T-helper 1 cell treated with Interleukin-12 subunit alpha and Interleukin-12 subunit beta and Interleukin-4 antibody, amounts not matched to agents 30 μg/mL and 1 μg/mL, for 36 hours (primary cell): ENCODE data around the gene LARP6.
"Not testable (repeated sequence)": the region's sequence is repeated elsewhere in the genome, so short reads cannot be mapped to it uniquely, and the experiment has no call there.

ENCODE experiments used
- H3K27ac Mint-ChIP-seq: one replicate; pipeline ENCODE4 v1.8.0; 2021; ENCODE audit warnings: mild to moderate bottlenecking, mixed read lengths
- H3K27me3 Mint-ChIP-seq: one replicate; pipeline ENCODE4 v1.8.0; 2021; ENCODE audit warnings: low read depth, mixed read lengths
- H3K36me3 Mint-ChIP-seq: one replicate; pipeline ENCODE4 v1.8.0; 2021; ENCODE audit warnings: low read depth, mixed read lengths
- H3K4me1 Mint-ChIP-seq: one replicate; pipeline ENCODE4 v1.8.0; 2021; ENCODE audit warnings: low read depth, mixed read lengths
- H3K4me3 Mint-ChIP-seq: one replicate; pipeline ENCODE4 v1.8.0; 2021; ENCODE audit warnings: mild to moderate bottlenecking, moderate library complexity, mixed read lengths
- H3K9me3 Mint-ChIP-seq: one replicate; pipeline ENCODE4 v1.8.0; 2021; ENCODE audit warnings: mixed read lengths

LARP6 gene

GRCh38 chr15:70869346-70869745 lies 15.4 kb upstream of the LARP6 start:
- Mint-ChIP-seq H3K4me1 (no peaks in the 10 kb centered on the region), H3K4me3 (no peak overlapping the region), H3K27me3 (peaks cover 8% of the 10 kb centered on the region), H3K36me3 (no peaks in the 10 kb centered on the region), H3K9me3 (no peaks in the 10 kb centered on the region), H3K27ac (no peak overlapping the region)

- Mint-ChIP-seq H3K36me3 (no peaks in the 10 kb centered on the region), H3K4me1 (no peaks in the 10 kb centered on the region), H3K27me3 (peaks cover 3% of the 10 kb centered on the region), H3K27ac (no peak overlapping the region), H3K4me3 (no peak overlapping the region), H3K9me3 (no peaks in the 10 kb centered on the region)
Measured at GRCh38 chr15:70867911-70868467, 14.0 kb upstream of the LARP6 start.

- Mint-ChIP-seq H3K4me1 (no peaks in the 10 kb centered on the region), H3K27ac (no peak overlapping the region), H3K36me3 (no peaks in the 10 kb centered on the region), H3K4me3 (no peak overlapping the region), H3K27me3 (peaks cover 3% of the 10 kb centered on the region), H3K9me3 (no peaks in the 10 kb centered on the region)
Measured at GRCh38 chr15:70866982-70867641, 13.2 kb upstream of the LARP6 start.

- Mint-ChIP-seq H3K4me3 (no peak overlapping the region), H3K36me3 (no peaks in the 10 kb centered on the region), H3K27me3 (peaks cover 3% of the 10 kb centered on the region), H3K4me1 (no peaks in the 10 kb centered on the region), H3K27ac (no peak overlapping the region), H3K9me3 (no peaks in the 10 kb centered on the region)
Measured at GRCh38 chr15:70863450-70864218, 9.7 kb upstream of the LARP6 start.

GRCh38 chr15:70859998-70860397 lies 6.0 kb upstream of the LARP6 start:
- Mint-ChIP-seq H3K9me3 (no peaks in the 10 kb centered on the region), H3K4me1 (no peaks in the 10 kb centered on the region), H3K4me3 (no peak overlapping the region), H3K27ac (no peak overlapping the region), H3K27me3 (peaks cover 12% of the 10 kb centered on the region), H3K36me3 (no peaks in the 10 kb centered on the region)

- H3K36me3 Mint-ChIP-seq: no peaks in the 10 kb centered on the region
- H3K4me3 Mint-ChIP-seq: no peak overlapping the region
- H3K27me3 Mint-ChIP-seq: peaks cover 17% of the 10 kb centered on the region
- peaks cover 2% of the 10 kb centered on the region for H3K4me1 Mint-ChIP-seq
- no peak overlapping the region for H3K27ac Mint-ChIP-seq
- no peaks in the 10 kb centered on the region for H3K9me3 Mint-ChIP-seq
Measured at GRCh38 chr15:70859322-70859908, 5.5 kb upstream of the LARP6 start.

- not testable (repeated sequence) for H3K4me3 Mint-ChIP-seq, H3K27ac Mint-ChIP-seq, H3K4me1 Mint-ChIP-seq, H3K36me3 Mint-ChIP-seq, H3K9me3 Mint-ChIP-seq
- peaks cover 19% of the 10 kb centered on the region for H3K27me3 Mint-ChIP-seq
Measured at GRCh38 chr15:70858614-70859321, 4.8 kb upstream of the LARP6 start.

- Mint-ChIP-seq H3K9me3 (no peaks in the 10 kb centered on the region), H3K36me3 (no peaks in the 10 kb centered on the region), H3K4me3 (no peak overlapping the region), H3K27ac (no peak overlapping the region), H3K27me3 (peaks cover 26% of the 10 kb centered on the region), H3K4me1 (peaks cover 2% of the 10 kb centered on the region)
Measured at GRCh38 chr15:70857562-70858285, 3.8 kb upstream of the LARP6 start.

GRCh38 chr15:70856884-70857561 lies 3.1 kb upstream of the LARP6 start:
- no peak overlapping the region for H3K27ac Mint-ChIP-seq
- no peak overlapping the region for H3K4me3 Mint-ChIP-seq
- peaks cover 33% of the 10 kb centered on the region for H3K27me3 Mint-ChIP-seq
- H3K9me3 Mint-ChIP-seq: no peaks in the 10 kb centered on the region
- H3K4me1 Mint-ChIP-seq: peaks cover 2% of the 10 kb centered on the region
- H3K36me3 Mint-ChIP-seq: no peaks in the 10 kb centered on the region

GRCh38 chr15:70856177-70856883 lies 2.4 kb upstream of the LARP6 start:
- H3K4me3 Mint-ChIP-seq: no peak overlapping the region
- H3K36me3 Mint-ChIP-seq: no peaks in the 10 kb centered on the region
- H3K9me3 Mint-ChIP-seq: no peaks in the 10 kb centered on the region
- H3K27me3 Mint-ChIP-seq: peaks cover 40% of the 10 kb centered on the region
- peaks cover 2% of the 10 kb centered on the region for H3K4me1 Mint-ChIP-seq
- H3K27ac Mint-ChIP-seq: no peak overlapping the region

- Mint-ChIP-seq H3K4me3 (no peak overlapping the region), H3K27me3 (peaks cover 46% of the 10 kb centered on the region), H3K4me1 (peaks cover 2% of the 10 kb centered on the region), H3K9me3 (no peaks in the 10 kb centered on the region), H3K36me3 (no peaks in the 10 kb centered on the region), H3K27ac (no peak overlapping the region)
Measured at GRCh38 chr15:70855764-70856163, 1.8 kb upstream of the LARP6 start.

GRCh38 chr15:70854666-70854976 lies 664 bp upstream of the LARP6 start:
- H3K27ac Mint-ChIP-seq: no peak overlapping the region
- H3K4me1 Mint-ChIP-seq: peaks cover 2% of the 10 kb centered on the region
- peaks cover 56% of the 10 kb centered on the region for H3K27me3 Mint-ChIP-seq
- no peaks in the 10 kb centered on the region for H3K9me3 Mint-ChIP-seq
- H3K36me3 Mint-ChIP-seq: no peaks in the 10 kb centered on the region
- H3K4me3 Mint-ChIP-seq: peak overlapping the region; percentile 68

GRCh38 chr15:70853318-70853972 lies 512 bp downstream of the LARP6 start:
- H3K27ac Mint-ChIP-seq: no peak overlapping the region
- no peaks in the 10 kb centered on the region for H3K9me3 Mint-ChIP-seq
- peaks cover 60% of the 10 kb centered on the region for H3K27me3 Mint-ChIP-seq
- H3K36me3 Mint-ChIP-seq: no peaks in the 10 kb centered on the region
- H3K4me3 Mint-ChIP-seq: no peak overlapping the region
- H3K4me1 Mint-ChIP-seq: peaks cover 2% of the 10 kb centered on the region
